ENCODE results near the gene MGAT5B. TPM values are rescaled to one million over a fixed set of nuclear protein-coding genes. Genes with fewer than 3 reads are reported as not detected.

Gene MGAT5B
- total RNA-seq, 6 experiments from 2014 or later = 0.16 TPM; not detected in 5

GRCh38 chr17:76997981-76998531, 129.9 kb downstream of the MGAT5B start:
- intact Hi-C loops (cut with DNase I) = no loop called here
- no peak for DNase-seq
- no peaks in the 10 kb centered on the region for H3K27me3 ChIP-seq
- WGBS (ENCODE audit: insufficient coverage, low coverage, low lambda C conversion rate, missing lambda C conversion rate) = 40% methylated on average over 10 of the region's 16 CpGs
- ATAC-seq = peak in 1 of 4 donors; percentile 28
- no peak overlapping the region for H3K27ac ChIP-seq
- no peaks in the 10 kb centered on the region for H3K9me3 ChIP-seq
- no peak overlapping the region for H3K4me3 ChIP-seq
- TF ChIP-seq CTCF (IDR thresholded peaks at IDR 0.05) = no peak
- no peak for TF ChIP-seq POLR2A (IDR thresholded peaks at IDR 0.05)
- no peaks in the 10 kb centered on the region for H3K4me1 ChIP-seq
- H3K36me3 ChIP-seq = no peaks in the 10 kb centered on the region

GRCh38 chr17:76998839-76999238, 130.6 kb downstream of the MGAT5B start:
- Histone ChIP-seq H3K9me3 (no peaks in the 10 kb centered on the region), H3K36me3 (no peaks in the 10 kb centered on the region), H3K4me1 (no peaks in the 10 kb centered on the region), H3K27ac (no peak overlapping the region), H3K4me3 (no peak overlapping the region), H3K27me3 (no peaks in the 10 kb centered on the region)
- ATAC-seq (no peak), DNase-seq (no peak)
- TF ChIP-seq CTCF (IDR thresholded peaks at IDR 0.05) = no peak
- TF ChIP-seq POLR2A (IDR thresholded peaks at IDR 0.05) = no peak
- intact Hi-C loops (cut with DNase I) = no loop called here
- 24% methylated on average over 3 of the region's 8 CpGs for WGBS (ENCODE audit: insufficient coverage, low coverage, low lambda C conversion rate, missing lambda C conversion rate)

Other genes with a start within 250 kb of the MGAT5B start
- 1 to 10 TPM in 1 of 6 experiments, under 1 TPM in 2, not detected in 3; 0.42 to 1.4 (median 0.62) TPM for gene ST6GALNAC1, start 224.6 kb upstream of the MGAT5B start, total RNA-seq
- 10 to 100 TPM in 5 of 6 experiments, 1 to 10 TPM in 1; 7.7 to 25.4 (median 15.3) TPM for gene MXRA7, start 157.4 kb upstream of the MGAT5B start, total RNA-seq
- gene JMJD6, start 141.8 kb upstream of the MGAT5B start, total RNA-seq = 10 to 100 TPM in 5 of 6 experiments, 1 to 10 TPM in 1; 10.0 to 15.8 (median 11.1) TPM
- 10 to 100 TPM; 16.0 to 25.0 (median 18.7) TPM for gene METTL23, start 141.6 kb upstream of the MGAT5B start, total RNA-seq
- 100 to 1,000 TPM in 1 of 6 experiments, 10 to 100 TPM in 5; 62.4 to 106 (median 86.0) TPM for gene SRSF2, start 131.1 kb upstream of the MGAT5B start, total RNA-seq
- 10 to 100 TPM in 5 of 6 experiments, 1 to 10 TPM in 1; 8.5 to 16.3 (median 15.3) TPM for gene MFSD11, start 130.3 kb upstream of the MGAT5B start, total RNA-seq